Body of pancreas (tissue), 4 donors: ENCODE results near the gene PLCB1.

ENCODE experiments used
- POLR2A ChIP-seq, 3 donors: fragments of 450-650 bp; IDR thresholded peaks; one replicate each; pipeline ENCODE4 v1.6.1; 2016; ENCODE audit warnings: antibody characterized with exemption in 3 of 3, mild to moderate bottlenecking in 2 of 3
- TF ChIP-seq, protein P1 (sequence below), 7 experiments: fragments of 450-650 bp in 4 of 7; fragments of 200-600 bp in 3 of 7; sonication (generic) in 3 of 7; IDR thresholded peaks; one replicate each; pipeline ENCODE4 v1.5.1; 2016 to 2019; ENCODE audit warnings: antibody characterized with exemption in 7 of 7

DNA sequence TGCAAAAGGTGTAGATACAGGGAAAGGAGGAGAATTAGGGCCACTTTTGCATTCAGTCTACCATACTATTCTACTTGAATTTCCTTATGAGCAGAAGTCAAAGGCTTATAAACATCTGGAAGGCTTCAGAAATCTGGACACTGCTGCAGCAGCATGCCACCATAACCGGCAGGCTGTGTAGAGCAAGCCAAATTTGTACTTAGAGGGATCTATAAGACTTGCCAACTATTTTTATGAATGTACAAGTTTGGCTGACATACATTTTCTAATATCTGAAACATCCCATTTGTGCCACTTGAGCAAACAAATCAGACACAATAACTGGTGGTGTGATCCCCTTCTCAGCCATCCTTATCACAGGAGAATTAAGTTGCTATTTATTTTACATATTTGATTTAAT lies 14.0 kb upstream of the PLCB1 start:
- TF ChIP-seq, protein P1, sequence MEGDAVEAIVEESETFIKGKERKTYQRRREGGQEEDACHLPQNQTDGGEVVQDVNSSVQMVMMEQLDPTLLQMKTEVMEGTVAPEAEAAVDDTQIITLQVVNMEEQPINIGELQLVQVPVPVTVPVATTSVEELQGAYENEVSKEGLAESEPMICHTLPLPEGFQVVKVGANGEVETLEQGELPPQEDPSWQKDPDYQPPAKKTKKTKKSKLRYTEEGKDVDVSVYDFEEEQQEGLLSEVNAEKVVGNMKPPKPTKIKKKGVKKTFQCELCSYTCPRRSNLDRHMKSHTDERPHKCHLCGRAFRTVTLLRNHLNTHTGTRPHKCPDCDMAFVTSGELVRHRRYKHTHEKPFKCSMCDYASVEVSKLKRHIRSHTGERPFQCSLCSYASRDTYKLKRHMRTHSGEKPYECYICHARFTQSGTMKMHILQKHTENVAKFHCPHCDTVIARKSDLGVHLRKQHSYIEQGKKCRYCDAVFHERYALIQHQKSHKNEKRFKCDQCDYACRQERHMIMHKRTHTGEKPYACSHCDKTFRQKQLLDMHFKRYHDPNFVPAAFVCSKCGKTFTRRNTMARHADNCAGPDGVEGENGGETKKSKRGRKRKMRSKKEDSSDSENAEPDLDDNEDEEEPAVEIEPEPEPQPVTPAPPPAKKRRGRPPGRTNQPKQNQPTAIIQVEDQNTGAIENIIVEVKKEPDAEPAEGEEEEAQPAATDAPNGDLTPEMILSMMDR (IDR thresholded peaks at IDR 0.05), result no peak
- no peak for TF ChIP-seq POLR2A (IDR thresholded peaks at IDR 0.05)
